Measurements from ENCODE around the gene SAMD14.

Gene SAMD14

GRCh38 chr17:50153650-50154575 is 24.0 kb upstream of the SAMD14 start:
- H3K4me1 ChIP-seq (ENCODE audit: control insufficient read depth, insufficient read depth, low read length, poor library complexity, severe bottlenecking): peaks cover 24% of the 10 kb centered on the region
- no peaks in the 10 kb centered on the region for H3K9me3 ChIP-seq (ENCODE audit: control insufficient read depth, low read length)
- H3K4me3 ChIP-seq (ENCODE audit: insufficient read depth, low read depth, low read length, poor library complexity, severe bottlenecking): no peak overlapping the region
- no peak for DNase-seq
- H3K36me3 ChIP-seq (ENCODE audit: control insufficient read depth, insufficient read depth, low read length): no peaks in the 10 kb centered on the region
- no peaks in the 10 kb centered on the region for H3K27me3 ChIP-seq (replicated peaks; ENCODE audit: control insufficient read depth, insufficient read depth, low read length, poor library complexity, severe bottlenecking)
- H3K27ac ChIP-seq (ENCODE audit: insufficient read depth, low read length, poor library complexity, severe bottlenecking): no peak overlapping the region

- Histone ChIP-seq H3K27me3 (replicated peaks; ENCODE audit: control insufficient read depth, insufficient read depth, low read length, poor library complexity, severe bottlenecking) (no peaks in the 10 kb centered on the region), H3K36me3 (ENCODE audit: control insufficient read depth, insufficient read depth, low read length) (no peaks in the 10 kb centered on the region), H3K27ac (ENCODE audit: insufficient read depth, low read length, poor library complexity, severe bottlenecking) (peak overlapping the region; percentile 47), H3K9me3 (ENCODE audit: control insufficient read depth, low read length) (no peaks in the 10 kb centered on the region), H3K4me1 (ENCODE audit: control insufficient read depth, insufficient read depth, low read length, poor library complexity, severe bottlenecking) (peaks cover 26% of the 10 kb centered on the region), H3K4me3 (ENCODE audit: insufficient read depth, low read depth, low read length, poor library complexity, severe bottlenecking) (no peak overlapping the region)
- no peak for DNase-seq
Measured at GRCh38 chr17:50152736-50153135, 22.8 kb upstream of the SAMD14 start.

- Histone ChIP-seq H3K4me3 (ENCODE audit: insufficient read depth, low read depth, low read length, poor library complexity, severe bottlenecking) (peak overlapping the region; percentile 46), H3K27me3 (replicated peaks; ENCODE audit: control insufficient read depth, insufficient read depth, low read length, poor library complexity, severe bottlenecking) (no peaks in the 10 kb centered on the region), H3K27ac (ENCODE audit: insufficient read depth, low read length, poor library complexity, severe bottlenecking) (peak overlapping the region; percentile 47), H3K36me3 (ENCODE audit: control insufficient read depth, insufficient read depth, low read length) (no peaks in the 10 kb centered on the region), H3K9me3 (ENCODE audit: control insufficient read depth, low read length) (no peaks in the 10 kb centered on the region), H3K4me1 (ENCODE audit: control insufficient read depth, insufficient read depth, low read length, poor library complexity, severe bottlenecking) (peaks cover 31% of the 10 kb centered on the region)
- DNase-seq: no peak
Measured at GRCh38 chr17:50151937-50152547, 22.1 kb upstream of the SAMD14 start.

GRCh38 chr17:50151041-50151936 is 21.3 kb upstream of the SAMD14 start:
- no peaks in the 10 kb centered on the region for H3K9me3 ChIP-seq (ENCODE audit: control insufficient read depth, low read length)
- peak overlapping the region; percentile 46 for H3K4me3 ChIP-seq (ENCODE audit: insufficient read depth, low read depth, low read length, poor library complexity, severe bottlenecking)
- H3K27ac ChIP-seq (ENCODE audit: insufficient read depth, low read length, poor library complexity, severe bottlenecking): peak overlapping the region; percentile 86
- peaks cover 38% of the 10 kb centered on the region for H3K4me1 ChIP-seq (ENCODE audit: control insufficient read depth, insufficient read depth, low read length, poor library complexity, severe bottlenecking)
- H3K36me3 ChIP-seq (ENCODE audit: control insufficient read depth, insufficient read depth, low read length): no peaks in the 10 kb centered on the region
- peak; percentile 76 to 83 (median 76) for DNase-seq
- no peaks in the 10 kb centered on the region for H3K27me3 ChIP-seq (replicated peaks; ENCODE audit: control insufficient read depth, insufficient read depth, low read length, poor library complexity, severe bottlenecking)

GRCh38 chr17:50150354-50151040 is 20.5 kb upstream of the SAMD14 start, which contains the start of gene PPP1R9B:
Gene PPP1R9B, minus strand, starts transcription at chr17:50150677. Its CDS starts 164 bp downstream, at chr17:50150513.
- no peaks in the 10 kb centered on the region for H3K9me3 ChIP-seq (ENCODE audit: control insufficient read depth, low read length)
- DNase-seq: no peak
- no peaks in the 10 kb centered on the region for H3K27me3 ChIP-seq (replicated peaks; ENCODE audit: control insufficient read depth, insufficient read depth, low read length, poor library complexity, severe bottlenecking)
- peaks cover 1% of the 10 kb centered on the region for H3K36me3 ChIP-seq (ENCODE audit: control insufficient read depth, insufficient read depth, low read length)
- peak within 1 kb of the TSS; percentile 86 for H3K4me3 ChIP-seq (ENCODE audit: insufficient read depth, low read depth, low read length, poor library complexity, severe bottlenecking)
- peaks cover 46% of the 10 kb centered on the region for H3K4me1 ChIP-seq (ENCODE audit: control insufficient read depth, insufficient read depth, low read length, poor library complexity, severe bottlenecking)
- peak within 1 kb of the TSS; percentile 86 for H3K27ac ChIP-seq (ENCODE audit: insufficient read depth, low read length, poor library complexity, severe bottlenecking)

- Histone ChIP-seq H3K4me3 (ENCODE audit: insufficient read depth, low read depth, low read length, poor library complexity, severe bottlenecking) (peak overlapping the region; percentile 86), H3K27me3 (replicated peaks; ENCODE audit: control insufficient read depth, insufficient read depth, low read length, poor library complexity, severe bottlenecking) (no peaks in the 10 kb centered on the region), H3K36me3 (ENCODE audit: control insufficient read depth, insufficient read depth, low read length) (peaks cover 9% of the 10 kb centered on the region), H3K4me1 (ENCODE audit: control insufficient read depth, insufficient read depth, low read length, poor library complexity, severe bottlenecking) (peaks cover 54% of the 10 kb centered on the region), H3K9me3 (ENCODE audit: control insufficient read depth, low read length) (no peaks in the 10 kb centered on the region), H3K27ac (ENCODE audit: insufficient read depth, low read length, poor library complexity, severe bottlenecking) (peak overlapping the region; percentile 86)
- peak in 2 of 3 donors; percentile 44 to 45 for DNase-seq
Measured at GRCh38 chr17:50149417-50150353, 19.7 kb upstream of the SAMD14 start.

- DNase-seq: no peak
- peak overlapping the region; percentile 86 for H3K27ac ChIP-seq (ENCODE audit: insufficient read depth, low read length, poor library complexity, severe bottlenecking)
- peaks cover 59% of the 10 kb centered on the region for H3K4me1 ChIP-seq (ENCODE audit: control insufficient read depth, insufficient read depth, low read length, poor library complexity, severe bottlenecking)
- H3K9me3 ChIP-seq (ENCODE audit: control insufficient read depth, low read length): no peaks in the 10 kb centered on the region
- H3K36me3 ChIP-seq (ENCODE audit: control insufficient read depth, insufficient read depth, low read length): peaks cover 16% of the 10 kb centered on the region
- H3K27me3 ChIP-seq (replicated peaks; ENCODE audit: control insufficient read depth, insufficient read depth, low read length, poor library complexity, severe bottlenecking): no peaks in the 10 kb centered on the region
- peak overlapping the region; percentile 86 for H3K4me3 ChIP-seq (ENCODE audit: insufficient read depth, low read depth, low read length, poor library complexity, severe bottlenecking)
Measured at GRCh38 chr17:50149091-50149416, 19.1 kb upstream of the SAMD14 start.

- no peaks in the 10 kb centered on the region for H3K27me3 ChIP-seq (replicated peaks; ENCODE audit: control insufficient read depth, insufficient read depth, low read length, poor library complexity, severe bottlenecking)
- H3K27ac ChIP-seq (ENCODE audit: insufficient read depth, low read length, poor library complexity, severe bottlenecking): peak overlapping the region; percentile 86
- no peaks in the 10 kb centered on the region for H3K9me3 ChIP-seq (ENCODE audit: control insufficient read depth, low read length)
- H3K36me3 ChIP-seq (ENCODE audit: control insufficient read depth, insufficient read depth, low read length): peaks cover 22% of the 10 kb centered on the region
- H3K4me1 ChIP-seq (ENCODE audit: control insufficient read depth, insufficient read depth, low read length, poor library complexity, severe bottlenecking): peaks cover 62% of the 10 kb centered on the region
- peak overlapping the region; percentile 86 for H3K4me3 ChIP-seq (ENCODE audit: insufficient read depth, low read depth, low read length, poor library complexity, severe bottlenecking)
- peak; percentile 63 to 76 (median 70) for DNase-seq
Measured at GRCh38 chr17:50148226-50149090, 18.5 kb upstream of the SAMD14 start.

Measured in effector memory CD4-positive, alpha-beta T cell (primary cell).